Uterine smooth muscle cell (primary cell): Measurements from ENCODE around the gene IL12A. TPM values are rescaled to one million over a fixed set of nuclear protein-coding genes. Genes with fewer than 3 reads are reported as not detected.

Experiments used
- total RNA-seq: library from RNA; depleted of rRNA; stranded (reverse); fragments of >200 nt; gene quantifications from 2 replicates; pipeline ENCODE4 v1.2.3, GENCODE V29; 2014

IL12A gene
- total RNA-seq: 3.4 and 4.1 TPM in 2 replicates

GRCh38 chr3:159988617-159989271 lies at the start of gene IL12A:
Gene IL12A, plus strand, starts transcription at chr3:159988835.

Other genes starting within 250 kb of the IL12A start
- 2.9 and 3.1 TPM in 2 replicates for gene SCHIP1, start 149.0 kb upstream of the IL12A start, total RNA-seq
- 1.7 and 4.9 TPM in 2 replicates for gene C3orf80, start 236.6 kb downstream of the IL12A start, total RNA-seq